Chondrocyte (in vitro differentiated cells): ENCODE measurements around the gene LRRC59. TPM values are rescaled to one million over a fixed set of nuclear protein-coding genes. Genes with fewer than 3 reads are reported as not detected.

Source experiments
- DNase-seq: peaks from one replicate; pipeline ENCODE4 v3.0.0; 2021; ENCODE audit warnings: mixed read lengths, low spot score
- H3K27ac Mint-ChIP-seq: one replicate; pipeline ENCODE4 v1.8.0; 2021; ENCODE audit warnings: mild to moderate bottlenecking, moderate library complexity, mixed read lengths; ENCODE audit not compliant: unreplicated experiment
- H3K27me3 Mint-ChIP-seq: 2 replicates; pipeline ENCODE4 v1.8.0; 2021; ENCODE audit warnings: low read depth, mixed read lengths
- H3K36me3 Mint-ChIP-seq: 2 replicates; pipeline ENCODE4 v1.8.0; 2021; ENCODE audit warnings: low read depth, mixed read lengths
- H3K4me1 Mint-ChIP-seq: 2 replicates; pipeline ENCODE4 v1.8.0; 2021; ENCODE audit warnings: low read depth, mild to moderate bottlenecking, mixed read lengths
- H3K4me3 Mint-ChIP-seq: one replicate; pipeline ENCODE4 v1.8.0; 2021; ENCODE audit warnings: mild to moderate bottlenecking, moderate library complexity, mixed read lengths; ENCODE audit not compliant: unreplicated experiment
- H3K9me3 Mint-ChIP-seq: 2 replicates; pipeline ENCODE4 v1.8.0; 2021; ENCODE audit warnings: low read depth, mixed read lengths
- total RNA-seq: library from RNA; stranded (reverse); gene quantifications from 3 replicates; pipeline ENCODE4 v1.2.1, GENCODE V29; 2021
- TF ChIP-seq, protein P1 (sequence below): fragments of 200-600 bp; sonication (generic); IDR thresholded peaks from 2 replicates; pipeline ENCODE4 v1.5.0; 2021; ENCODE audit warnings: antibody characterized with exemption, mild to moderate bottlenecking, moderate library complexity

LRRC59 gene
- total RNA-seq, 1 donor from 2014 or later = 144 TPM

DNA sequence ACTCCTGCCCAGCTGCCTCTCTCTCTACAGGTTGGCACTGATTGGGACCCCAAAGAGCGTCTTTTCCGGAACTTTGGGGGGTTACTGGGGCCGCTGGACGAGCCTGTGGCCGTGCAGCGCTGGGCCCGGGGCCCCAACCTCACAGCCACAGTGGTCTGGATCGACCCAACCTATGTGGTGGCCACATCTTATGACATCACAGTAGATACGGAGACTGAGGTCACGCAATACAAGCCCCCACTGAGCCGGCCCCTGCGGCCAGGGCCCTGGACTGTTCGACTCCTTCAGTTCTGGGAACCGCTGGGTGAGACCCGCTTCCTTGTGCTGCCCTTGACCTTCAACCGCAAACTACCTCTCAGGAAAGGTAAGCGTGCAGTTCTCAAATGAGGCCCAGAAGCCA, 39.1 kb downstream of the LRRC59 start:
- H3K4me1 Mint-ChIP-seq = peaks cover 9% of the 10 kb centered on the region
- no peak overlapping the region for H3K27ac Mint-ChIP-seq
- no peaks in the 10 kb centered on the region for H3K9me3 Mint-ChIP-seq
- no peaks in the 10 kb centered on the region for H3K27me3 Mint-ChIP-seq
- peaks cover 6% of the 10 kb centered on the region for H3K36me3 Mint-ChIP-seq
- TF ChIP-seq, protein P1, sequence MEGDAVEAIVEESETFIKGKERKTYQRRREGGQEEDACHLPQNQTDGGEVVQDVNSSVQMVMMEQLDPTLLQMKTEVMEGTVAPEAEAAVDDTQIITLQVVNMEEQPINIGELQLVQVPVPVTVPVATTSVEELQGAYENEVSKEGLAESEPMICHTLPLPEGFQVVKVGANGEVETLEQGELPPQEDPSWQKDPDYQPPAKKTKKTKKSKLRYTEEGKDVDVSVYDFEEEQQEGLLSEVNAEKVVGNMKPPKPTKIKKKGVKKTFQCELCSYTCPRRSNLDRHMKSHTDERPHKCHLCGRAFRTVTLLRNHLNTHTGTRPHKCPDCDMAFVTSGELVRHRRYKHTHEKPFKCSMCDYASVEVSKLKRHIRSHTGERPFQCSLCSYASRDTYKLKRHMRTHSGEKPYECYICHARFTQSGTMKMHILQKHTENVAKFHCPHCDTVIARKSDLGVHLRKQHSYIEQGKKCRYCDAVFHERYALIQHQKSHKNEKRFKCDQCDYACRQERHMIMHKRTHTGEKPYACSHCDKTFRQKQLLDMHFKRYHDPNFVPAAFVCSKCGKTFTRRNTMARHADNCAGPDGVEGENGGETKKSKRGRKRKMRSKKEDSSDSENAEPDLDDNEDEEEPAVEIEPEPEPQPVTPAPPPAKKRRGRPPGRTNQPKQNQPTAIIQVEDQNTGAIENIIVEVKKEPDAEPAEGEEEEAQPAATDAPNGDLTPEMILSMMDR = no peak
- no peak overlapping the region for H3K4me3 Mint-ChIP-seq
- DNase-seq = no peak

DNA sequence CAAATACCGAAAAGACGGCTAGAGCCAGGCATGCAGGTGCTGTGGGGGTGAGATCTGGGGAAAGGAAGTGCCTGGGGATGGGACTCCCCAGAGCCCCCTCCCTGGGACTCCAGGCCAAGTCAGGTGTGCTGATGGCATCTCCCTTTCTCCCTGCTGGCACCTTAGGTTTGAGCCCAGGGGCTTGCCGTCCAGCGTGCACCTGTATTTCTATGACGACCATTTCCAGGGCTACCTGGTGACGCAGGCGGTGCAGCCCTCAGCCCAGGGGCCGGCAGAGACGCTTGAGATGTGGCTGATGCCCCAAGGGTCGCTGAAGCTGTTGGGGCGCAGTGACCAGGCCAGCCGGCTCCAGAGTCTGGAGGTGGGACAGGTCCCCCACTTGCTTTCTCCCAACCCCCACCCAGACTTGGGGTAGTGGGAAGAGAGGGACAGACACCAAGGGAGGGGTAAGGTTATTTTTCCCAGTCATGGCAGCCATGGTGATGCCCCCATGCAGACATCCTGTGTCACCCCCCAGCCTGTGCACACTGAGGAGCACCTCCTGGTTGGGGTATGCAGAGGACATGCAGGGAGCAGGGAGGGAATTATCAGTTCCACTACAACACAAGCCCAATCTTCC, 40.3 kb downstream of the LRRC59 start:
- DNase-seq = no peak
- no peaks in the 10 kb centered on the region for H3K9me3 Mint-ChIP-seq
- no peaks in the 10 kb centered on the region for H3K27me3 Mint-ChIP-seq
- no peak overlapping the region for H3K27ac Mint-ChIP-seq
- peaks cover 6% of the 10 kb centered on the region for H3K36me3 Mint-ChIP-seq
- no peak overlapping the region for H3K4me3 Mint-ChIP-seq
- H3K4me1 Mint-ChIP-seq = peaks cover 3% of the 10 kb centered on the region
- TF ChIP-seq, protein P1 = no peak

DNA sequence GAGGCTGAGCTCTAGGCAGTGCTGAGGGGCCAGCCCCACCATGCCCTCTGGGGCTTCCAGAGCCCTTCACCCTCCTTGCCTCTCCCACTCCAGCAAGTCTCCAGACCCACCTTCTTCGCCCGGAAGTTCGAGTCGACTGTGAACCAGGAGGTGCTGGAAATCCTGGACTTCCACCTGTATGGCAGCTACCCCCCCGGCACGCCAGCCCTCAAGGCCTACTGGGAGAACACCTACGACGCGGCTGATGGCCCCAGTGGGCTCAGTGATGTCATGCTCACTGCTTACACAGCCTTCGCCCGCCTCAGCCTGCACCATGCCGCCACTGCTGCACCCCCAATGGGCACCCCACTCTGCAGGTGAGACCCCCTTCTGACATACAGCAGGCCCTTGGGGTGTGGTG, 40.9 kb downstream of the LRRC59 start:
- Mint-ChIP-seq H3K27ac (no peak overlapping the region), H3K9me3 (no peaks in the 10 kb centered on the region), H3K27me3 (no peaks in the 10 kb centered on the region), H3K4me1 (peaks cover 5% of the 10 kb centered on the region), H3K36me3 (peaks cover 11% of the 10 kb centered on the region), H3K4me3 (no peak overlapping the region)
- peak; percentile 93 for DNase-seq
- TF ChIP-seq, protein P1 = no peak

DNA sequence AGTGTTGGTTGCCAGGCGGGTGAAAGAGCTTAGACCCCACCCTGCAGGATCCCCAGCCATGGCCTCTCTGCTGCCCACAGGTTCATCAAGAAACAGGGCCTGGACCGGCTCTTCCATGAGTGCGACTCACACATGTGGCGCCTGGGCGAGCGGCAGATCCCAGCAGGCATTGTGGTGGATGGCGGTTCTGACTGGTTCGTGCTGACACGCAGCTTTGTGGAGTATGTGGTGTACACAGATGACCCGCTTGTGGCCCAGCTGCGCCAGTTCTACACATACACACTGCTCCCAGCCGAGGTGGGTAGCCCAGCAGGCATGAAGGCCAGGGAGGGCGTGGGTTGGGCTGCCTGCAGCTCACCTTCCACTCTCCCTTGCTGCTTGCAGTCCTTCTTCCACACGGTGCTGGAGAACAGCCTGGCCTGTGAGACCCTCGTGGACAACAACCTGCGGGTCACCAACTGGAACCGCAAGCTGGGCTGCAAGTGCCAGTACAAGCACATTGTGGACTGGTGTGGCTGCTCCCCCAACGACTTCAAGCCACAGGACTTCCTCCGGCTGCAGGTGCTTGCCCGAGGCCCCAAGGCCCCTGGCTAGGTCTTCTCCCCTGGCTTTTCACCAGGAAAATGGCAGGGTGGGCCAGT, 41.5 kb downstream of the LRRC59 start:
- Mint-ChIP-seq H3K4me1 (peaks cover 5% of the 10 kb centered on the region), H3K4me3 (no peak overlapping the region), H3K27ac (no peak overlapping the region), H3K9me3 (no peaks in the 10 kb centered on the region), H3K27me3 (no peaks in the 10 kb centered on the region), H3K36me3 (peaks cover 11% of the 10 kb centered on the region)
- DNase-seq = peak; percentile 94
- TF ChIP-seq, protein P1 = no peak

DNA sequence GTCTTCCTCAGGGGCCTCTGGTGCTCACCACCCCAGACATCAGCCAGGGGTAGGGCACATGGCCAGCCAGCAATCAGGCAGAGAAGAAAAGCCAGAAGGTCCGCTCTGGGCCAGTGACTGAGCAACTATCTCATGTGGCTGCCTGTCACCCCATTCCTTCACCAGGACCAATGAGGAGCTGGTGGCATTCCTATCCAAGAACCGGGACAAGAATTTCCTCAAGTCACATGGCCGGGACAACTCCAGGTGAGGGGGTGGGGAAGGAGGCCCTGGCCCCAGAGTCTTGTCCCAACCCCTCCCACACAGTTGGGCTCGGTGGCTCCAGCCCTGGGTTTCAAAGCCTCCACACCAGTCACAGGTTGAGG, 42.0 kb downstream of the LRRC59 start:
- H3K9me3 Mint-ChIP-seq = no peaks in the 10 kb centered on the region
- peaks cover 11% of the 10 kb centered on the region for H3K36me3 Mint-ChIP-seq
- no peak overlapping the region for H3K4me3 Mint-ChIP-seq
- peaks cover 5% of the 10 kb centered on the region for H3K4me1 Mint-ChIP-seq
- TF ChIP-seq, protein P1 = no peak
- H3K27ac Mint-ChIP-seq = no peak overlapping the region
- no peaks in the 10 kb centered on the region for H3K27me3 Mint-ChIP-seq
- DNase-seq = no peak
